Large intestine (tissue), 3 donors: ENCODE results near the gene BCL2L15. TPM values are rescaled to one million over a fixed set of nuclear protein-coding genes. Genes with fewer than 3 reads are reported as not detected.

Experiments
- DNase-seq, 2 donors: peaks; one replicate each; pipeline versions ENCODE4 v3.0.0 to v3.0.0-alpha.2; 2013
- H3K27ac ChIP-seq: one replicate; pipeline ENCODE4 v1.5.1; 2013; ENCODE audit warnings: low read length
- H3K27me3 ChIP-seq: 2 replicates; pipeline ENCODE4 v1.6.1; 2013; ENCODE audit warnings: low read length; ENCODE audit not compliant: control insufficient read depth, insufficient read depth
- H3K36me3 ChIP-seq: 2 replicates; pipeline ENCODE4 v1.6.1; 2013; ENCODE audit warnings: low read length; ENCODE audit not compliant: control insufficient read depth, insufficient read depth
- H3K4me1 ChIP-seq: one replicate; pipeline ENCODE4 v1.6.1; 2013; ENCODE audit warnings: low read length; ENCODE audit not compliant: control insufficient read depth, insufficient read depth
- H3K4me3 ChIP-seq: one replicate; pipeline ENCODE4 v1.5.1; 2013; ENCODE audit warnings: low read length
- H3K9me3 ChIP-seq: one replicate; pipeline ENCODE4 v1.6.1; 2013; ENCODE audit warnings: mild to moderate bottlenecking, low read depth, low read length, moderate library complexity; ENCODE audit not compliant: control insufficient read depth
- WGBS: methylation state at CpG from one replicate; pipeline ENCODE4 v1.1.5; 2013; ENCODE audit warnings: low lambda C conversion rate; ENCODE audit not compliant: insufficient coverage; 5-methylcytosine and 5-hydroxymethylcytosine counted together
- polyA plus RNA-seq: library from polyadenylated mRNA; unstranded; fragments of 120-200 nt; gene quantifications from one replicate; pipeline ENCODE4 v1.2.1, GENCODE V29; 2013

BCL2L15 gene
- polyA plus RNA-seq, 1 donor, result 22.8 TPM

GRCh38 chr1:113928941-113929749 lies 41.8 kb upstream of the BCL2L15 start, which contains the start of gene HIPK1:
TSS of gene HIPK1 (plus strand) at chr1:113929324.
- peak; percentile 92 to 98 for DNase-seq
- H3K4me3 ChIP-seq, result peak within 1 kb of the TSS; percentile 87

GRCh38 chr1:113928187-113928930 lies 41.0 kb upstream of the BCL2L15 start:
- peaks cover 6% of the 10 kb centered on the region for H3K4me1 ChIP-seq
- H3K27me3 ChIP-seq, result no peaks in the 10 kb centered on the region
- H3K4me3 ChIP-seq, result peak overlapping the region; percentile 78
- H3K27ac ChIP-seq, result peak overlapping the region; percentile 94
- no peaks in the 10 kb centered on the region for H3K36me3 ChIP-seq
- DNase-seq, result peak in 1 of 2 donors; percentile 56
- 0% methylated on average over 2 of the region's 6 CpGs for WGBS
- no peaks in the 10 kb centered on the region for H3K9me3 ChIP-seq

More at GRCh38 chr1:113928941-113929749, 41.8 kb upstream of the BCL2L15 start, which contains the start of gene HIPK1:
- WGBS, result no CpG with 5 or more reads among the region's 61 CpGs
- no peaks in the 10 kb centered on the region for H3K27me3 ChIP-seq
- H3K27ac ChIP-seq, result peak within 1 kb of the TSS; percentile 94
- no peaks in the 10 kb centered on the region for H3K36me3 ChIP-seq
- H3K9me3 ChIP-seq, result no peaks in the 10 kb centered on the region
- peaks cover 6% of the 10 kb centered on the region for H3K4me1 ChIP-seq

DNA sequence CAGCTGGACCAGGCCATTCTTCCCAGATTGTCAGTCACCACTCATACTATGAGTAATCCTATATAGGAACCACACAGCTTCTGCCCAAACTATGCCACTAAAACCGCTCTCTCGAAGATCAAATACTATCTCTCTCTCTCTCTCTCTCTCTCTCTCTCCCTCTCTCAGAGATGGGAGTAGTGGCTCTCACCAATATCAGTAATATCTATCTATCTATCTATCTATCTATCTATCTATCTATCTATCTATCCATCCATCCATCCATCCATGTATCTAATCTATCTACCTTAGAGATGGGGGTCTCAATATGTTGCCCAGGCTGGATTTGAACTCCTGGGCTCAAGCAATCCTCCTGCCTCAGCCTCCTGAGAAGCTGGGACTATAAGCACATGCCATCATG lies 37.1 kb upstream of the BCL2L15 start:
- Histone ChIP-seq H3K9me3 (no peaks in the 10 kb centered on the region), H3K36me3 (no peaks in the 10 kb centered on the region), H3K4me3 (no peak overlapping the region), H3K4me1 (no peaks in the 10 kb centered on the region), H3K27me3 (no peaks in the 10 kb centered on the region), H3K27ac (no peak overlapping the region)
- 100% methylated on average over 2 of the region's 2 CpGs for WGBS
- no peak for DNase-seq

GRCh38 chr1:113922957-113923356 lies 35.6 kb upstream of the BCL2L15 start:
- Histone ChIP-seq H3K9me3 (no peaks in the 10 kb centered on the region), H3K36me3 (no peaks in the 10 kb centered on the region), H3K27me3 (no peaks in the 10 kb centered on the region), H3K4me1 (no peaks in the 10 kb centered on the region), H3K27ac (no peak overlapping the region), H3K4me3 (no peak overlapping the region)
- no peak for DNase-seq
- 100% methylated on average over 1 of the region's 4 CpGs for WGBS

GRCh38 chr1:113918243-113918642 lies 30.9 kb upstream of the BCL2L15 start:
- DNase-seq, result no peak
- H3K4me1 ChIP-seq, result no peaks in the 10 kb centered on the region

GRCh38 chr1:113917400-113918082 lies 30.2 kb upstream of the BCL2L15 start:
- H3K4me1 ChIP-seq, result no peaks in the 10 kb centered on the region
- H3K27me3 ChIP-seq, result no peaks in the 10 kb centered on the region
- no CpG with 5 or more reads among the region's 2 CpGs for WGBS
- H3K9me3 ChIP-seq, result no peaks in the 10 kb centered on the region
- no peak for DNase-seq
- H3K36me3 ChIP-seq, result no peaks in the 10 kb centered on the region
- no peak overlapping the region for H3K4me3 ChIP-seq
- H3K27ac ChIP-seq, result no peak overlapping the region

More at GRCh38 chr1:113918243-113918642, 30.9 kb upstream of the BCL2L15 start:
- Histone ChIP-seq H3K9me3 (no peaks in the 10 kb centered on the region), H3K27ac (no peak overlapping the region), H3K4me3 (no peak overlapping the region), H3K36me3 (no peaks in the 10 kb centered on the region), H3K27me3 (no peaks in the 10 kb centered on the region)

- no peak for DNase-seq
- no CpG with 5 or more reads among the region's 5 CpGs for WGBS
- Histone ChIP-seq H3K9me3 (no peaks in the 10 kb centered on the region), H3K4me3 (no peak overlapping the region), H3K27ac (no peak overlapping the region), H3K4me1 (no peaks in the 10 kb centered on the region), H3K36me3 (peaks cover under 1% of the 10 kb centered on the region), H3K27me3 (no peaks in the 10 kb centered on the region)
These were observed 29.6 kb upstream of the BCL2L15 start for GRCh38 chr1:113916974-113917373.

DNA sequence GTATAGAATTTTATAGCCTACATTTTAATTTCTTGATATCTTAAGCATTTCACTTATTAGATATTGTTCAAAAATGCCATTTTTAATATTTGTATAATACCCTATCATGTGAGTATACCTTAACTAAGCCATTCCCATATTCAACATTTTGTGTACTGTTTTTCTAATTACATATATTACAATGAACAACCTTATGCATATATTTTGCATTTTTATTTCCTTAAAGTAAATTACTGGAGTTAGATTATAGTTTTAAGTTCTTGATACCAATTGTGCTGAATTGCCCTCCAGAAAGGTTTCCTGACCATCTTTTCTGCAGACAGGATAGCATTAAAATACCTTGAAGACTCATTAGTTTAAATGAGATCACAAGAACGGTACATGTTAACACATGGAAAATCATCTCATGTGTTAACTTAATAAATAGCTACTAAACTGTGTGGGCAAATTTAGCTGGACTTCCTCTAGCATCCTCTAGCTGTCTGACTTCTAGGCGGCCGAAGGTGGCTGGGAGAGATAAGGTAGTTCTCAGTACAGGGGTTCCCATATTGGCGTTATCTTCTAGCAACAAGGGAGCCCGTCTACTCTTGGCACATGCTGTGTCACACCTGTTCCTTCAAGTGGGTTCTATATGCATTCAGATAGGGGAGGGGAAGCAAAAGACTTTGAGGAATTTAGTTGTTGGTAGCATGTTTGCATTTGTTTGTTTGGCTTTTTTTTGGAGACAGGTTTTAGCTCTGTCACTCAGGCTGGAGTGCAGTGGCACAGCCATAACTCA lies 26.7 kb upstream of the BCL2L15 start:
- H3K36me3 ChIP-seq, result peaks cover 15% of the 10 kb centered on the region
- no peak overlapping the region for H3K4me3 ChIP-seq
- no peaks in the 10 kb centered on the region for H3K27me3 ChIP-seq
- no CpG with 5 or more reads among the region's 5 CpGs for WGBS
- no peaks in the 10 kb centered on the region for H3K4me1 ChIP-seq
- no peak for DNase-seq
- H3K27ac ChIP-seq, result no peak overlapping the region
- no peaks in the 10 kb centered on the region for H3K9me3 ChIP-seq

DNA sequence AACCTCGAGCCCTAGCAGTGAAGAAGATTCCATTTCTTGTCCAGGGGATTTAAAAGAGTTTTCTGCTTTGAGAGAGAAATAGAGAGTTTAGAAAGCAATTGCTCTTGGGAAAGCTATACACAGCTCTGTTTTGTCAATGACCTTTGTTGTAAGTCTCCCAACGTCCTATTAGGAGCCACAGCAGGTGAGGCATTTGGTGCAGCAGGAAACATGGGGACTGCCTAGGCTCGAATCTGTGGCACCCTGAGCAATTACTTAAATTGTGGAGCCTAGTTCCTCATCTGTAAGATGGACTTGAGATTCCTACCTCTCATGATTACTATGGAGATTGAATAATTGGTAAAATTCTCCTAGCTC lies 25.9 kb upstream of the BCL2L15 start:
- Histone ChIP-seq H3K27me3 (no peaks in the 10 kb centered on the region), H3K9me3 (no peaks in the 10 kb centered on the region), H3K27ac (peak overlapping the region; percentile 49), H3K4me3 (no peak overlapping the region), H3K4me1 (no peaks in the 10 kb centered on the region), H3K36me3 (peaks cover 21% of the 10 kb centered on the region)
- DNase-seq, result no peak
- no CpG with 5 or more reads among the region's 3 CpGs for WGBS
